Hepatocyte (in vitro differentiated cells): ENCODE results near the gene ILF3.
"Not testable (repeated sequence)": the region's sequence is repeated elsewhere in the genome, so short reads cannot be mapped to it uniquely, and the experiment has no call there.

ENCODE experiments used
- CTCF ChIP-seq: fragments of 200-600 bp; sonication (generic); IDR thresholded peaks from 2 replicates; pipeline ENCODE4 v1.5.1; 2016; ENCODE audit warnings: antibody characterized with exemption, mild to moderate bottlenecking; ENCODE audit not compliant: poor library complexity
- EZH2 ChIP-seq: fragments of 200-600 bp; sonication (generic); IDR thresholded peaks from 2 replicates; pipeline ENCODE4 v1.6.1; 2016; ENCODE audit warnings: antibody characterized with exemption, mild to moderate bottlenecking, borderline replicate concordance

GRCh38 chr19:10675214-10675613 lies 21.1 kb downstream of the ILF3 start:
- not testable (repeated sequence) for TF ChIP-seq CTCF, EZH2
